CD4-positive, alpha-beta T cell treated with Interferon gamma for 1 hour (primary cell): Measurements from ENCODE around the gene TM4SF18.

Experiments
- DNase-seq: peaks from one replicate; pipeline ENCODE4 v3.0.0-alpha.2; 2020

TM4SF18 gene

DNA sequence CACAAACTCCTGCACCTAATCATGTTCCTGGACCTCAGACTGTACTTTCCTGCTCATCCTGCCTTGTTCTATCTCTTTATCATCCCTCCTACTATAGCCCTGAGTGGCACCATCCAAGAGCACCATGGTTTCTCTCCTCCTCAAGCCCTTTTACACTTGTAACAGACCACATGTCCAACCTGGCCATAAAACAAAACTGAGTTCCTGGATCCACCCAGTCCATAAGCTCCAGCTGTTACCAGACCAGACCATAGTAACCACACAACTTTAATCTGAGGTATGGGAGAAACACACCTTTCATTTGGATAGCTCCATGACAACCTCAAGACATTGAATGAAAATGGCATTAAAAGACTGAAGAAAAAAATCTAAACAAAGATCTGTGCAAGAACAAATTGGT lies 9.1 kb downstream of the TM4SF18 start:
- DNase-seq, result no peak

DNA sequence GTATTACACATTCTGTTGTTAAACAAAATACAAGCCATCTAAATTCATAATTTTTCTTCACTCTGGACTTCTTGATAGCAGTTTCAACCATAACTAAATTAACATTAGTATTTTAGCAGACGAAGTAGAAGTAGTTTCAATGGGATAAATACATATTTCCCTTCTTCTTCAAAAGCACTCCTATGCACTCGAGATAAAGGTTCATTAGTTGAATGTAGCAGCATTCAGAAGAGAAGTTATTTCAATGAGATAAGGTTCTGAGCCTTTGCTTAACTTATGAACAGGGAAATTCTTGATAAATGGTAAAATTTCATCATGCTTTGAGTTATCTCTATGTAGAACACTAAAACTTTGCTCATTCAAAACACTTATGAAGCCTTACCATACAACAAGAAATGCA lies 11.8 kb downstream of the TM4SF18 start:
- DNase-seq, result no peak

GRCh38 chr3:149321136-149321535 lies 12.3 kb downstream of the TM4SF18 start:
- no peak for DNase-seq

- no peak for DNase-seq
These were observed 13.7 kb downstream of the TM4SF18 start for GRCh38 chr3:149319750-149320149.

- no peak for DNase-seq
These were observed 16.4 kb downstream of the TM4SF18 start for GRCh38 chr3:149317072-149317471.

- DNase-seq, result no peak
These were observed 17.0 kb downstream of the TM4SF18 start for GRCh38 chr3:149316437-149316836.

DNA sequence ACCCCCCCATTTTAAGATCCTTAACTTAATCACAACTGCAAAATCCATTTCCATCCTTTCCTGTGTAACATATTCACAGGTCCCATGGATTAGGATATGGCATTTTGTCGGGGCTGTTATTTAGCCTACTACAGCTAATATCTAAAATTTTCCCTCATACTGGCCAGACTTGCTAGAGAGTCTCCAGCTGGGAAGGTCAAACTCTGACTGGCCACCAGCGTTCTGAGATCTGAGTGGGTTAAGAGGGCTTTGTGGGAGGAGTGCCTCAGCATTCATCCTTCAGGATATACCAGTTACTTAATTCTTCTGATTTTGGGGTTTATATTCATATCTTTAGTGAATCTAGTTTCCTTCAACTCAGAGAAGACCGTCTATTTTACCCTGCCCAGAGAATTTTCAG lies 17.7 kb downstream of the TM4SF18 start:
- DNase-seq, result no peak

DNA sequence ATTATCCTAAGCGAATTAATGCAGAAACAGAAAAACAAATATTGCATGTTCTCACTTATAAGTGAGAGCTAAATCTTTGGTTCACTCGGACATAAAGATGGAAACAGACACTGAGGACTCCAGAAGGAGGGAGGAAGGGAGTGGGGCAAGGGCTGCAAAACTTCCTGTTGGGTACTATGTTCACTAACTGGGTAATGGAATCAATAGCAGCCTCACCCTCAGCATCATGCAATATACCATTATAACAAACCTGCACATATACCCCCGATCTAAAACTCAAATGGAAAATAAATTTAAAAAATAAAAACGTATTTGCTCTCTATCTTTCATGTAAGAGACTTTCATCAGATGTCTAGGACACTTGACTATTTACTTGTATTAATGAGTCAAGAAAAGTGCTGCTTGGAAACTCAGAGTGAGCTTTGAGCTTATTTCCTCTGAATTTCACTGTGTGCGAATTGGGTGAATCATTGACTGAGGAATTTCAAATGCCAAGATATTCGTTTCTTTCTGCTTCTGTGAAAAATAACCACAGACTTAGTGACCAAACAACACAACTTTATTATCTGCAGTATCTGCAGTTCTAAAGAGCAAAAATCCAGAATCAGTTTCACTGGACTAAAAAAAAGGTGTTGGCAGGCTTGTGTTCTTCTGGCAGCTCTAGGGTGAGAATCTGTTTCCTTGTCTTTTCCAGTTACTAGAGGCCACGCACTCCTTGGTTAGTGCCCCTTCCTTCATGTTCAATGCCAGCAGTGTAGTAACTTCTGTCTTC lies 18.4 kb downstream of the TM4SF18 start:
- DNase-seq, result no peak

DNA sequence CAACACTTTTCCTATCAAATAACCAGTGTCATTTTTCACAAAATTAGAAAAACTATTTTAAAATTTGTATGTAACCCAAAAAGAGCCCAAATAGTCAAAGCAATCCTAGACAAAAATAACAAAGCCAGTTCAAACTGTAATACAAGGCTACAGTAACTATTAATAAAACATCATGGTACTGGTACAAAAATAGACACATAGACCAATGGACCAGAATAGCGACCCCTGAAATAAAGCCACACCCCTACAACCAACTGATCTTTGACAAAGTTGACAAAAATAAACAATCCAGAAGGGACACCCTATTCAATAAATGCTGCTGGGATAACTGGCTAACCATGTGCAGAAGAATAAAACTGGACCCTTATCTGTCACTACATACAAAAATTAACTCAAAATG lies 19.9 kb downstream of the TM4SF18 start:
- DNase-seq, result no peak

GRCh38 chr3:149310796-149311534 lies 22.5 kb downstream of the TM4SF18 start:
- no peak for DNase-seq

DNA sequence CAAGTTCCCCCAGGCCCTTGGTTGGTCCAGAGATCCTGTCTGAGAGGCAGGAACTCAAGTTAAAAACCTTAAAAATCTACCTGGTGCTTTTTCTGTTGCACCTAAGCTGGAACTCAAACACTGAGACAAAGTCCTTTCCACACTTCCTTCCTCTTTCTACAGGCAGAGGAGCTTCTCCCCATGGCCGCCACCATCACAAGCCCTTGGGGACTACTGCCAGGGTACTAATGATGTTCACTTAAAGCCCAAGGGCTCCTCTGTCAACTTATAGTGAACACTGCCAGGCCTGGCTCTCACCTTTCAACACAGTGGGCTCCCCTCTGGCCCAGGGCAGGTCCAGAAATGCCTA lies 26.0 kb downstream of the TM4SF18 start:
- no peak for DNase-seq

- DNase-seq, result no peak
These were observed 26.5 kb downstream of the TM4SF18 start for GRCh38 chr3:149306751-149307434.

GRCh38 chr3:149305376-149305775 lies 28.1 kb downstream of the TM4SF18 start:
- DNase-seq, result no peak

DNA sequence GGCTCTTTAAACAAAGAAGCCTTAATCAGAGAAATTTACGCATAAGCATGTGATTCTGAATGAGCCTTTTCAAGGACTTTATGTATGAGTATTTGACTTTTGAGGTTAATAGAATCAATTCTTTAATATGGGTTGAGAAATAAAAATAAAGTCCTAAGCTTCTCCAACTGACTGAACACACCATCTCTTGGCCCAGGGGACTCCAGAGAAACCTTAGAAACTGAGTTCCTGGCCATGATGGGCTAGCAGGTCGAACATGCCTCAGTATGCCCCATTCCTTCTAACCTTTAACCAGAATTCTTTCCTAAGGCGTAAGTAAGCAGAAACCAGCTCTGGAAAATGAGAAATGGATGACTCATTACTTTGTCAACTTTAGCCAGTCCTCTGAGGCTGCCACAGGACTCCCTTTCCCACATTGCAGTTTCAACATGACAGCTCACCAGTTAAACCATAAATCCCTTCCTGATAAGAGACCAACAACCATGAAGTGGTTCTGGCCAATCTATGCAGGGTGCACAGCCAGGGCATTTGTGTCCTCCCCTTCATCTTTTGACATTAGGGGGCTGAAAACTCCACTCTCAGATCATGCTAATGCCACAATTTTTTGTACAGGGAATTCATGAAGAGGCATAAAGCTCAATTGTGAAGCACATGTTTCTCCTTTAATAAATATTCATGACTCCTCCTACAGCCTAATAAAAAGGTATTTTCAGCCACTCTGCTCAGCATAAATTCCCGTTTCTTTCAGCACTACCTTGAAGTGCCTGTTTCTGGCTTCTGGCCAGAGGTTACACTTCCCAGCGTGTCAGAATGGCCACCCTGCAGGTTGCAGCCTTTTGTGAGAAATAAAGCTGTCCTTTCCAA lies 33.3 kb downstream of the TM4SF18 start:
- DNase-seq, result no peak

DNA sequence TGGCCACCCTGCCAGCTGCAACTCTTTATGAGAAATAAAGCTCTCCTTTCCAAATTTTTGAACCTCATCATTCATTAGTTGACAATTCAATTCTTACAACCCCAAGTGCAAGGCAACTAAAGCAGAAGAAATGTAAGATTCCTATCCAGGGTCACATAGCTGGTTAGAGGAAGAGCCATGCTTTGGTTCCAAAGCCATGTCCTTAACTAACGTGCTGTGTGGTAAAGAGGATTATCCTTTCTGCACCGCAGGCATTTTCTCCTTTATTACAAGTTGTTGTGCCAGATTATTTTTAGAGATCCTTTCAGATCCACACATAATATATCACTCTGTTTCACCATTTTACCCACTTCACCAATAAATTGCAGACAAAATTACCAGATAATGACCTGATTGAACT lies 36.5 kb downstream of the TM4SF18 start:
- DNase-seq, result no peak

- no peak for DNase-seq
These were observed 40.8 kb downstream of the TM4SF18 start for GRCh38 chr3:149292666-149293065.

DNA sequence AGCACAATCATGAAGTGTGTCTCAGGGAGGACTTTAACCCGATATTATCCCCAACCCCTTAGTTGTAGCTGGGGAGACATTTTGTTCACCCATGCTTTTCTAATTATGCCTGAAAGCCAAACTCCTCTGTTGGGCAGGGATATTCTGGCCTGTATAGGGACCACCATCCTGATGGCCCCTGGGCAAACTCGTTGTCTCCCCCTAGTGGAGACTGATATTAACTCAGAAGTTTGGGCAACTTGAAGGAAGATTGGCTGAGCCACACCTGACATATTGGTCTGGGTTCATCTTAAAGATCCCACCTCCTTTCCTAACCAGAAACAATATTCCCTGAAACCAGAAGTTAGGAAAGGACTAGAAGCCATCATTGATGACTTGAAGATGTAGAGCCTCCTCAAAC lies 42.3 kb downstream of the TM4SF18 start:
- DNase-seq, result no peak

DNA sequence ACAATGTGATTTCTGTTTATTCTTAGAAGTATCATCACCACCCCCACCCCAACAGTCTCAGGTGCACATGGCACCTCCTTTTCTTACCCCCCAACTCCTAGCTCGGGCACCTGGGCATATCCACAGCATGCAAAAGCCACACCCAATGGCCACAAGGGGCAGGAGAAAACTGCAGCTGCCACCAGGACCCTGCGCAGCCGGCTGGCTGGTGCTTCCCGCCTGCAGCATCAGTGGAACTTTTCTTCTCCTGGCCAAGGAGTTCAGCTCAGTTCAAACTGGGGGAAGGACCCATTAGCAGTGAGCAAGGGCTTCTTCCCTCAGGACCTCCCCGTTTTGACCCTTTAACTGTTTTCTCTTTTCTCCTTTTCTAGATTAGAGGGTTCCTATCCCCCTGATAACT lies 44.8 kb downstream of the TM4SF18 start:
- no peak for DNase-seq

GRCh38 chr3:149284034-149284433 lies 49.4 kb downstream of the TM4SF18 start:
- no peak for DNase-seq

DNA sequence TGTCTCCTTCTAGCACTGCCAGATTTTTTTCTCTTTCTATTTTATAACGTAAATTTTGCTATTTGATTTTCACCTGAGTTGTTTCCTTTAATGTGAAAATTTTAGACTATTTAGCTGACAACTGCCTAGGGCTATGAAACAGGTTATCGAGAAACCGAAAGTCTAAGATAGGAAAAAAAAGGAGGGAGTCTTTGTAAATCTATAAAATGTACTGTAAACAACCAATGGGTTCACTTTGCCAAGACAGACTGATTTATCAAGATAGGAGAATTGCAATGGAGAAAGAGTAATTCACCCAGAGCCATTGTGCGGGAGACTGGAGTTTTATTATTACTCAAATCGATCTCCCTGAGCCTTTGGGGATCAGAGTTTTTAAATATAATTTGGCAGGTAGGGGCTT lies 50.0 kb downstream of the TM4SF18 start:
- DNase-seq, result no peak

- no peak for DNase-seq
These were observed 50.6 kb downstream of the TM4SF18 start for GRCh38 chr3:149282836-149283235.

GRCh38 chr3:149282322-149282721 lies 51.1 kb downstream of the TM4SF18 start:
- DNase-seq, result no peak
